Mesendoderm (in vitro differentiated cells): Measurements from ENCODE around the gene MITF.

Experiments
- DNase-seq: peaks from one replicate; pipeline ENCODE4 v3.0.0; 2013
- H2AK5ac ChIP-seq: 2 replicates; pipeline ENCODE4 v1.6.1; 2013; ENCODE audit warnings: low read length, inconsistent platforms
- H2BK120ac ChIP-seq: 2 replicates; pipeline ENCODE4 v1.6.1; 2013; ENCODE audit warnings: low read depth, mild to moderate bottlenecking, low read length, moderate library complexity, mixed read lengths
- H2BK15ac ChIP-seq: replicated peaks from 2 replicates; pipeline ENCODE4 v1.6.1; 2013; ENCODE audit warnings: low read depth, mild to moderate bottlenecking, moderate library complexity
- H2BK5ac ChIP-seq: 2 replicates; pipeline ENCODE4 v1.6.1; 2013; ENCODE audit warnings: low read length, inconsistent platforms
- H3K18ac ChIP-seq: 2 replicates; pipeline ENCODE4 v1.6.1; 2013; ENCODE audit warnings: mild to moderate bottlenecking, low read length, mixed read lengths
- H3K23ac ChIP-seq: one replicate; pipeline ENCODE4 v1.6.1; 2013; ENCODE audit warnings: low read length
- H3K27ac ChIP-seq: 2 replicates; pipeline ENCODE4 v1.5.1; 2013; ENCODE audit warnings: low read depth, mild to moderate bottlenecking, inconsistent platforms, low read length, moderate library complexity
- H3K27me3 ChIP-seq: 2 replicates; pipeline ENCODE4 v1.6.1; 2013; ENCODE audit warnings: low read length, control low read depth, mild to moderate bottlenecking, inconsistent platforms; ENCODE audit not compliant: insufficient read depth, poor library complexity
- H3K36me3 ChIP-seq: 2 replicates; pipeline ENCODE4 v1.6.1; 2013; ENCODE audit warnings: low read length, inconsistent platforms; ENCODE audit not compliant: control insufficient read depth, insufficient read depth
- H3K4ac ChIP-seq: one replicate; pipeline ENCODE4 v1.6.1; 2013; ENCODE audit warnings: low read depth, mild to moderate bottlenecking, low read length, moderate library complexity
- H3K4me1 ChIP-seq: 2 replicates; pipeline ENCODE4 v1.6.1; 2013; ENCODE audit warnings: low read depth, low read length, inconsistent platforms; ENCODE audit not compliant: control insufficient read depth
- H3K4me2 ChIP-seq: 2 replicates; pipeline ENCODE4 v1.6.1; 2013; ENCODE audit warnings: low read length
- H3K4me3 ChIP-seq: 2 replicates; pipeline ENCODE4 v1.5.1; 2013; ENCODE audit warnings: mild to moderate bottlenecking, low read length
- H3K56ac ChIP-seq: one replicate; pipeline ENCODE4 v1.6.1; 2013; ENCODE audit warnings: low read length
- H3K79me1 ChIP-seq: 2 replicates; pipeline ENCODE4 v1.6.1; 2013; ENCODE audit warnings: low read length, inconsistent platforms
- H3K79me2 ChIP-seq: 2 replicates; pipeline ENCODE4 v1.6.1; 2013; ENCODE audit warnings: mild to moderate bottlenecking, low read length; ENCODE audit not compliant: control insufficient read depth, insufficient read depth
- H3K9ac ChIP-seq: 2 replicates; pipeline ENCODE4 v1.6.1; 2013; ENCODE audit warnings: low read length, inconsistent platforms
- H4K5ac ChIP-seq: one replicate; pipeline ENCODE4 v1.6.1; 2013; ENCODE audit warnings: low read length
- H4K8ac ChIP-seq: one replicate; pipeline ENCODE4 v1.6.1; 2013; ENCODE audit warnings: low read depth, mild to moderate bottlenecking, control low read depth, low read length, moderate library complexity
- WGBS: extraction: QIAGEN DNeasy Blood & Tissue Kit; methylation state at CpG from one replicate; pipeline ENCODE4 v1.1.7; 2013; ENCODE audit warnings: low lambda C conversion rate, missing lambda C conversion rate; ENCODE audit not compliant: insufficient coverage; ENCODE audit errors: extremely low coverage; 5-methylcytosine and 5-hydroxymethylcytosine counted together

MITF gene

DNA sequence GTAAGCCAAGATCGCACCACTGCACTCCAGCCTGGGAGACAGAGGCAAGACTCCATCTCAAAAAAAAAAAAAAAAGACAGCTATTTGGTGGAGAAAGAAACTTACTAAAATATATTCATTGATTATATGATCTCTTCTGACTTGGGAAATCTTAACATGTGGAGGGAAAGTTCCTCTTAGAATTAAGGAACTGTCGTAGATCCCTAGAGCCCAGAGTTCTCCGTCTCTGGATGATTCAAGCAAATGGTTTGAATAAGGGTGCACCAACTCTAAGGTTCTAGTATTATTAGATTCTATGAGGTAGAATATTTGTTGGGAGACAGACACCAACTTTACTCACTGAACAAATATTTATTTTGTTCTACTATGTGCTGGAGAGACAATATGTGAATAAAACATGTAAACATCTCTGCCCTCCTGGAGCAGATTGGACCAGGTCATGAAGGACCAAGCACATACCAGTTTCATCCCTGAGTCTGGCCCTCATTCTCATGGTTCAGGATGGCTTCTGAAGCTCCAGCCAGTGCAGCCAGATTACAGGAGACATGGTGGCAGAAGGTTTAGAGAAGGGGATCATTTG, 129.7 kb downstream of the MITF start:
- no peak overlapping the region for H2BK15ac ChIP-seq
- no CpG with 5 or more reads among the region's 3 CpGs for WGBS
- no peak overlapping the region for H4K5ac ChIP-seq
- no peak overlapping the region for H3K4me2 ChIP-seq
- H3K4me3 ChIP-seq = no peak overlapping the region
- no peaks in the 10 kb centered on the region for H3K36me3 ChIP-seq
- no peak overlapping the region for H2AK5ac ChIP-seq
- H3K79me2 ChIP-seq = no peaks in the 10 kb centered on the region
- H3K56ac ChIP-seq = no peak overlapping the region
- H3K23ac ChIP-seq = no peak overlapping the region
- H3K18ac ChIP-seq = no peak overlapping the region
- no peak overlapping the region for H2BK120ac ChIP-seq
- H3K27ac ChIP-seq = no peak overlapping the region
- no peak overlapping the region for H3K9ac ChIP-seq
- H2BK5ac ChIP-seq = no peak overlapping the region
- H3K4ac ChIP-seq = no peak overlapping the region
- no peaks in the 10 kb centered on the region for H3K27me3 ChIP-seq
- DNase-seq = no peak
- H3K79me1 ChIP-seq = no peaks in the 10 kb centered on the region
- no peaks in the 10 kb centered on the region for H3K4me1 ChIP-seq
- no peak overlapping the region for H4K8ac ChIP-seq

DNA sequence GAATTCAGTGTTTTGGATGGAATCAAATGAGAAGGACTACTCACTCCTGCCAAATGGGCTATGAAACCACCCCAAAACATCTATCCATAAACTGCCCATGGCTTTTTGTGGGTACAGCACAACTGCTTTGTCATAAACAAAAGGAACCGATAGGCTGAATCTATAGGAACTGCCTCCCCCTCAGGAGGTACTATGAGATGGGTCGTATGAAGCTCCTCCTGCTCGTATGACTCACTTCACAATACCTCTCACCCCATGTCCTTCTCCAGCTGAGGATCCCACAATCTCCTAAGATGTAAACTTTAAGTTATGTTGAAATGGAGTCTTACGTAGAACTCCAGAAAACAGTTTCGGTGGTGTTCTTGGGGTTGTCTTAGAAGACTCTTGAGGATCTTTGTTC, 130.4 kb downstream of the MITF start:
- Histone ChIP-seq H3K79me2 (no peaks in the 10 kb centered on the region), H2BK15ac (no peak overlapping the region), H3K23ac (no peak overlapping the region), H3K27ac (no peak overlapping the region), H3K56ac (no peak overlapping the region), H4K5ac (no peak overlapping the region), H2AK5ac (no peak overlapping the region), H3K4me1 (no peaks in the 10 kb centered on the region), H3K9ac (no peak overlapping the region), H3K36me3 (no peaks in the 10 kb centered on the region), H4K8ac (no peak overlapping the region), H2BK5ac (no peak overlapping the region), H3K18ac (no peak overlapping the region), H3K79me1 (no peaks in the 10 kb centered on the region), H3K4ac (no peak overlapping the region), H3K4me2 (no peak overlapping the region), H3K27me3 (no peaks in the 10 kb centered on the region), H3K4me3 (no peak overlapping the region), H2BK120ac (no peak overlapping the region)
- peak; percentile 18 for DNase-seq
- no CpG with 5 or more reads among the region's 5 CpGs for WGBS

DNA sequence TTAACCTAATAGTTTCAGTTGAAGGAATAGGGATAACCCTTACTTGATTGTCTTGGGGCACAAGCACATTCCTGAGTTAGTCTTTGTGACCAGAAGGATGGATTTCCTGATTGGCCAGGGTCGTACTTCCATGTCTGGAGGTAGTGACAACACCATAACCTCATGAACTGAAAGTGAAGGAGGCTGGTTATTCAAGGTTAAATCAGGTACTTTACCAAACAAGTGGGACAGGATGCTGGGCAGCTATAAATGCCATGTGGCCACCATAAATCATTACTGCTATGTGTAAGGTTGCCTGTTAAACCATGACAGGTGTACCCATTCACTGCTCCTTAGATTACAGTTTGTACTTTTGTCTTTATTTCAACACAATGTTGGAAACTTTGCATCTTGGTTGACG, 132.0 kb downstream of the MITF start:
- Histone ChIP-seq H3K4me2 (no peak overlapping the region), H3K56ac (no peak overlapping the region), H3K79me2 (no peaks in the 10 kb centered on the region), H3K79me1 (no peaks in the 10 kb centered on the region), H3K4me1 (no peaks in the 10 kb centered on the region), H3K9ac (no peak overlapping the region), H3K4ac (no peak overlapping the region), H2BK120ac (no peak overlapping the region), H4K5ac (no peak overlapping the region), H2AK5ac (no peak overlapping the region), H3K23ac (no peak overlapping the region), H4K8ac (no peak overlapping the region), H3K27ac (no peak overlapping the region), H3K27me3 (no peaks in the 10 kb centered on the region), H3K4me3 (no peak overlapping the region), H2BK5ac (no peak overlapping the region), H3K36me3 (no peaks in the 10 kb centered on the region), H3K18ac (no peak overlapping the region), H2BK15ac (no peak overlapping the region)
- WGBS = no CpG with 5 or more reads among the region's 2 CpGs
- DNase-seq = no peak

DNA sequence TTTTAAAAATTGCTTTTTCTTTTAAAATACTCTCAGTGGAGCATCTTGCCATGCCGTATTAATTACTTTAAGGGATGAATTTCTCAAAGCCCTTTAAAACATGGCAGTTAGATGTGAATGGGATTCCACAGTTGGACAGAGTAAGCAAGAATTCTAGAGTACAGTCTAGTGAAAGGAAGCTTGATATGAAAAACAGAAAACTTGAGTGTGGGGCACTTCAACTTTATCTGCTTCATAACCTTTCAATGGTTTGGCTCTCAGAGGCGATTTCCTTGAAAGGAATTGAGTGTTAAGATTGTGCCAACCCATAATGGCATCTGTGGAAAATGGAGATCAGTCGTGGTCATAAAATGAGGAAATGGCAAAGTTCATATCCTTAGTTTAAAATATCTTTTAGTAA, 132.6 kb downstream of the MITF start:
- no peak overlapping the region for H2AK5ac ChIP-seq
- H3K18ac ChIP-seq = no peak overlapping the region
- no peak overlapping the region for H2BK15ac ChIP-seq
- H4K8ac ChIP-seq = no peak overlapping the region
- H2BK120ac ChIP-seq = no peak overlapping the region
- H3K27ac ChIP-seq = no peak overlapping the region
- H3K9ac ChIP-seq = no peak overlapping the region
- no peak overlapping the region for H3K4ac ChIP-seq
- H4K5ac ChIP-seq = no peak overlapping the region
- no peak for DNase-seq
- no peaks in the 10 kb centered on the region for H3K27me3 ChIP-seq
- no peak overlapping the region for H3K4me3 ChIP-seq
- H3K4me2 ChIP-seq = no peak overlapping the region
- no peaks in the 10 kb centered on the region for H3K79me1 ChIP-seq
- no peak overlapping the region for H3K56ac ChIP-seq
- no CpG with 5 or more reads among the region's 3 CpGs for WGBS
- no peaks in the 10 kb centered on the region for H3K79me2 ChIP-seq
- no peak overlapping the region for H2BK5ac ChIP-seq
- H3K23ac ChIP-seq = no peak overlapping the region
- H3K4me1 ChIP-seq = no peaks in the 10 kb centered on the region
- no peaks in the 10 kb centered on the region for H3K36me3 ChIP-seq

DNA sequence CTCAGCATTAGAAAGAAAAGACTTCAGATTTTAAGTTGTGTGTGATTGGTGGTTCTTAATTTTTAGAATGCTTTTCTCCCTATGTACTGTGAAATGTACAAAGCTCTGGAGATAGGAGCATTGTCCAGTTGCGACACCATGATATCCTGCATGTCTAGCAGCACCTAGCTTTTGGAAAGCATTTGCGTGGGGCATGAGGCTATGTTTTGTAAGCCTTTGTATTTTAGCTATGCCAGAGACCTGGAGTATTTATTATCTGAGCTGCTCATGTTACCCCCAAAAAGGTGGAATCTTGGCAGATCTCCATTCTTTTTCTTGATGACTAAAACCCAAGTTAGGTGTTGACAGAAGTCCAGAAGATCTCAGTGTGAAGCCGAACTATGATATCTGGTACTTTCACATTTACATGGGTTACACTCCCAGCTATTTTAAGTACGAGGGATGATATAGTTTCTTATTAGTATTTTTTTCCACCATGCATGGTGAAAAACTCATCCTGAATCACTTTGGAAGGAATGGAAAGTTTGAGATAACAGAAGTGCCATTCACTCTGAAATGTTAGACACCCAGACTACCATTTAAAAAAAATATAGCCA, 133.6 kb downstream of the MITF start:
- no peak for DNase-seq
- H3K79me2 ChIP-seq = no peaks in the 10 kb centered on the region
- H3K4me2 ChIP-seq = no peak overlapping the region
- H3K79me1 ChIP-seq = no peaks in the 10 kb centered on the region
- H3K18ac ChIP-seq = no peak overlapping the region
- no peak overlapping the region for H3K4ac ChIP-seq
- H3K56ac ChIP-seq = no peak overlapping the region
- H3K4me1 ChIP-seq = no peaks in the 10 kb centered on the region
- H4K8ac ChIP-seq = no peak overlapping the region
- H2BK15ac ChIP-seq = no peak overlapping the region
- no peak overlapping the region for H3K23ac ChIP-seq
- no peak overlapping the region for H2BK120ac ChIP-seq
- H3K4me3 ChIP-seq = no peak overlapping the region
- no peak overlapping the region for H3K9ac ChIP-seq
- H3K36me3 ChIP-seq = no peaks in the 10 kb centered on the region
- H2AK5ac ChIP-seq = no peak overlapping the region
- no CpG with 5 or more reads among the region's 4 CpGs for WGBS
- no peak overlapping the region for H3K27ac ChIP-seq
- H2BK5ac ChIP-seq = no peak overlapping the region
- H4K5ac ChIP-seq = no peak overlapping the region
- no peaks in the 10 kb centered on the region for H3K27me3 ChIP-seq

DNA sequence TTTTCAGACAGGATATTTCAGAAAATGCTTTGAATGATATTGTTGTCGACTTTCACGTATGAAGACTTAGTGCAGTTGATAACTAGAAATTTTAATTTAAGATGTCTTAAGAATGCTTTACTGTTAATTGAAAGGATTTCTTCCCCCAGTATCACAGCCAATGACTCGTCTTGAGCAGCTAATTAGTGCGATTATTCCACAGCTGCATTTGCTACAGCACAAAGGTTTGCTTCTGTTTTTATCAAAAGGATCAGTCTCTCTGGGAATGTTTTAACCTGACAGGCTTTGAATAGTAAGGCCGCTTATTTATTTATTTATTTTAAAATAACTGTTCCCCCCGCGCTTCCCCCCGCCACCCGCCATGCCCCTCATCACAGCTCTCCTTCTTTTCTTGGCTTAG, 136.8 kb downstream of the MITF start:
- WGBS = no CpG with 5 or more reads among the region's 9 CpGs
- Histone ChIP-seq H3K36me3 (no peaks in the 10 kb centered on the region), H3K79me2 (no peaks in the 10 kb centered on the region), H3K56ac (no peak overlapping the region), H3K18ac (no peak overlapping the region), H3K4me3 (no peak overlapping the region), H4K5ac (no peak overlapping the region), H2BK15ac (no peak overlapping the region), H3K27me3 (no peaks in the 10 kb centered on the region), H2BK5ac (no peak overlapping the region), H3K23ac (no peak overlapping the region), H3K79me1 (no peaks in the 10 kb centered on the region), H3K27ac (no peak overlapping the region), H2AK5ac (no peak overlapping the region), H3K4ac (no peak overlapping the region), H3K4me1 (no peaks in the 10 kb centered on the region), H3K4me2 (no peak overlapping the region), H2BK120ac (no peak overlapping the region), H4K8ac (no peak overlapping the region), H3K9ac (no peak overlapping the region)
- DNase-seq = no peak
